Kasumi-1 (cell line): Measurements from ENCODE around the gene POMT2.
"Not testable (repeated sequence)": the region's sequence is repeated elsewhere in the genome, so short reads cannot be mapped to it uniquely, and the experiment has no call there.

Experiments used
- DNase-seq, 2 experiments: peaks; one replicate each; lab custom pipeline; 2025; lab: John Stamatoyannopoulos, UW

Gene POMT2

DNA sequence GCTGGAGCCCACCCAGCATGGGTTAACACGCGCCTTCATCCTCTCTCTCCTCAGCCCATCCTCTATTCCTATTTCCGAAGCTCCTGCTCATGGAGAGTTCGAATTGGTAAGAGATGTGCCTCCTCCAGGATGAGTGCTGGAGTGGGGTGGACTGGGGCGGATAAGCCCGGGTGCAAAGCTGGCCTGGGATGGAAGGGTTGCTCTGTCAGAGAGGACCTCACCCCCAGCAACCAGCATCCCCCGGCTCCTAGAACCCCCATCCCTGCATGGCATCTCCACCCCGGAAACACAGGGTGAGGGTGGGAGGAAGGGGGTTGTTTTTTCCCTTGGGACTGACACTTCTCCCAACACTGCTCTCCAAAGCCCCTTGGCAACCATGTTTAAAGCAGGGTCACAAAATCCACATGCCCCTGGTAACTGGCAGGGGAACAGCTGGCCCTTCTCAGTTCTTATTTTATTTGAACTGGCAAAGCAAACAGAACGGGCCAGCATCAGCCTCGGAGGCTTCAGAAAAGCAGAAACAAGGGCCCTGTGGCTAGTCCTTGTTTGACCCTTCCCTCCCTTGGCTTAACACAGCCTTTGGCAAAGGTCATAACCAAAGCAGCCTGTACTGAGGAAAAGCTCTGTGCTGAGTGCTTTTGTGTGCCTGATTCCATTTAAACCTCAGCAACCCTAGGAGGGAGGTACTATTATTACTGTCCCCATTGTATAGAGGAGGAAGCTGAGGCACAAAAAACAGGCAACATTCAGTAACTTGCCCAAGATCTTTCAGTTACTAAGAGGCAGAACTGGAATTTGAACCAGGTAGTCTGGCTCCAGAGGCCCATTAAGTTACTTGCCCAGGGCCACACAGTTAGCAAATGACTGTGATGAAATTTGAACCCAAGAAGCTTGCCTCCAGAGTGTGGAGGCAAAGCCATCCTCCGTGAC is 4.4 kb upstream of the POMT2 start:
- no peak for DNase-seq

DNA sequence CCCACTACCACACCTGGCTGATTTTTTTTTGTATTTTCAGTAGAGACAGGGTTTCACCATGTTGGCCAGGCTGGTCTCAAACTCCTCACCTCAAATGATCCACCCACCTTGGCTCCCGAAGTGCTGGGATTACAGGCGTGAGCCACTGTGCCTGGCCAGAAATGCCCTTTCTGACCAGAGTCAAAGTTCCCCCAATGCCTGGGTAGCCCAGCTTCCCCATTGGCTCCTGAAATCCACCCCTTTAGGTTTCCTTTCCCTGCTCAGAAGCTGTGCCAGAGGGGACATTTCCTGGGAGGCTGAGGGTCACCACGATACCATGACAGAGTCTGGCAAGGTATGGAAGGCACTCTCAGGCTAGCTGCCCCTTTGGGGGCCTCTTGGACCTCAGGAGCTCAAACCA is 3.6 kb upstream of the POMT2 start:
- no peak for DNase-seq

DNA sequence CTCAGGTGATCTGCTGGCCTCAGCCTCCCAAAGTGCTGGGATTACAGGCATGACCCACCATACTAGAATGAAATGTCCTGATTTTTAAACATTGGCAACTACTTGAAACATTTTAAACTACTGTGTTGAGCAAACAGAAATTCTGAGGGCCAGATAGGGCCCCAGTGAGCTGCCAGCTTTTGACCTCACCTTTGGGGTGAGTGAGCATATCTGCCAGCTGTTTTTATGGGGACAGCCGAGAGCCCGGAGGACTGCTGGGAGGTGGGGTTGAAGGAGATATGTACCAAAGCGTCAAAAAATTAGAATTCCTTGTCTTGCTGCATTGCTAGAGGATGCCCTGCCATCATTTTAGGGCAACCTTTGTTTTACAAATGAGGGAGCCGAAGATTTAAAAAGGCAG is 2.9 kb upstream of the POMT2 start:
- DNase-seq, result no peak

DNA sequence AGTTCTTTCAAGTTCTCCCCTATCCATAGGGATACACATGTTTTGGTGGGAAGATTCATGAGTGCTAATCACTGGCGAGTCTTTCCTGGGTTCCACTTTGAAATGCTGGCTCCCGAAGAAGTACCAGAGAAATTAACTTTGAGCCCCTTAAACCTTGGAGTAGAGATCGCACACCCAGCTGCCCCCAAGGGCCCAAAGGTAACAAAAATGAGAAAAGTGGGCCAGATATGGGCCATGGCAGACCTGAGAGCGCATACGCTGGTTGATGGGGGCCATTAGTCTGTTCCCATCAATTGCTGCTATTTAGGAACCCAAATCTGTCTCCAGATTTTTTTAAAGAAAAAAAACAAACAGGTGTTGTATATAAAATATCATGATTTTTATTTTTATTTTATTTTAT is 2.3 kb upstream of the POMT2 start:
- no peak for DNase-seq

DNA sequence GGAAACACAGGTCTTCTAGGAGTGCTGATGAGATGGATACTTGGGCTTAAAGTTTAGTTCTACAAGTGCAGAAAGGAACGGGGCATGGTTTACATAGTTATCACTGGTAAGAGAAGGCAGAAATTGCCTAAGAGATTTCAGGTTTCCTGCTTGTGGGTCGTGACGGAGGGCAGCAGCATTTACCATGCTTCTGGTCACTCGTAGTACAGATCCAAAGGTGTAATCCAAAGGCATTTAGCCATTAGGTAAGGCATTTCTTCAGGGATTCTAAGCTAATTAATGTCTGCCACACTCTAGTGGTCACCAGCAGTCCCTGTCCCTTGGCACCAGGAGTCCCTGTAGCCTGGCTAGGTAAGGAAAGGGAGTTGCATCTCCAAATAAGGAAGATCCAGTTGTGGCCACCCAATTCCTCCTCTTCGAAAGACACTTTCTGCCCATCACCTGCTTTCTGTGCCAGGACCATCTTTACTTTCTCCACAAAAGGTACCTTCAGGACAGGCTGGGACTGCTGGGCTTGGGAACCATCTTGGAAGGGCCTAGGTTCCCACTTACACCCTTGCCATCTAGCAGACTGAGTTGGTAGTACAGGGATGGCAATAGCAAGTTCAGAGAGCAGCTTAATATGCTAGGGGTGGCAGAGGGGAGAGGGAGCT is 1.7 kb upstream of the POMT2 start:
- DNase-seq, result peak in 1 of 2 experiments; percentile 16

DNA sequence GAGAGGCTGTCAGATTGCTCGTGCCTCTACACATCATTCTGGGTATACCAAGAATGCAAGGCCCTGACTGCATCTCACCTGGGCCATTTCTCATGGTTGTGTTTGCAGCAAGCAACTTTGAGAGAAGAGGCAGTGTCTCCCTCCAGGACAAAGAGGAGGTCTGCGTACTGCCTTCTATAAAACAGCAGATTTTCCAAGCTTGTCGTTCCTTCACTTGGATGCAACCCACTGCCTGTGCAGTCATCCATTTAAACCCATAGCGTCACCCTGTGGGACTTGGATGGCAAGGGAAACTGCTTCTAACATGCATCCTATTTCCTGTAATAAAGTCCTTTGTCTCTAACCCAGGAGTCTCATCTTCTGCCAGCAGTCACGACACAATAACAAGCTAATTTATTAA is 1.3 kb downstream of the POMT2 start:
- no peak for DNase-seq

DNA sequence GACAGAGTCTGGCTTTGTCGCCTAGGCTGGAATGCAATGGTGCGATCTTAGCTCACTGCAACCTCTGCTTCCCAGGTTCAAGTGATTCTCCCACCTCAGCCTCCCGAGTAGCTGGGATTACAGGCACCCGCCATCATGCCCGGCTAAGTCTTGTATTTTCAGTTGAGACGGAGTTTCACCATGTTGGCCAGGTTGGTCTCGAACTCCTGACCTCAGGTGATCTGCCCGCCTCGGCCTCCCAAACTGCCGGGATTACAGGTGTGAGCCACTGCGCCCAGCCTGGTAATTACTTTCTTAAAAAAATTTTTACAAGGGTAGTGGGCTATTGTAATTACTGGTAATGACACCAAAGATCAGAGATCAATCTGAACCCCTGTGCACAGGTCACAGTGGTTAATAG is 1.9 kb downstream of the POMT2 start:
- DNase-seq, result not testable (repeated sequence)

DNA sequence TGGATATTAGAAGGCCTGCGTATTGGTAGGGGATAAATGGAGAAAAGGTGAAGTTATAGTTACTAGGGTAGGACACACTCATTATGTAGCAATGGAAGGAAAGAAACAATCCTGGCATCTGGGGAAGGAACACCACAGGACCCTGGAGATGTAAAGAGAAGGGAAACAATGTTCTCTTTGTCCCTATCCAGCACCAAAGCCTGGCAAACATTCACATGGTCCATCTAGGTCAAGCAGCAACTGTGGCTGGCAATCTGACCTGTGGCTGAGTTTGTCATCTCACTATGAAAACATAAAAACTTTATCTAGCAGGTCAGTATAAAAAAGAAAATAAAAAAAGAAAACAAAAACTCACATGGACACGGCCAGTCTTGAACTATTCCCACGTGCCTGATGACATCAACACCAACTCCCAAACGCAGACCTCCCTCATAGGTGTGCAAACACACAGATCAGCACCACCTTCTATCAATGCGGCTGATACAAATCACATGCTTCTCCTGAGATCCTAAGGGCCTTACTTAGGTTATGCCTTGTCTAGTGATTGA is 2.6 kb downstream of the POMT2 start:
- no peak for DNase-seq

DNA sequence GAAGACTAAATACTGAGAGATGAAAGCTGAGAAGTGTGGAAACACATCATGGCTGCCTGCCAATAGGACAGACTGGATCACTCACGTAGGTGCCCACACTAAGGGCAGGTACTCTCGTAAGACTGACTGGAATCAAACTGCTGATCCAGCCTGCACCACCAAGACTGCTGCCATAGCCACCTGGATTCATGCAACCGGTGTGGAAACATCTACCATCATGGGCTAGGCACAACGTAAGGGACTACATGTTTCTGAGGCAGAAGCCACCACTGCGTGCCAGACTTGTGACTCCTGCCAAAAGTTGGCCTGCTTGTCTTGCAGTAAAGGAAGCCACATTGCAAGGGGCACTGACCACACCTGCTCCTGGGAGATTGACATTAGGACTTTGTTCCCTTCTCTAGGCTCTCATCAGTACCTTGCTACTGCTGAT is 3.8 kb downstream of the POMT2 start:
- DNase-seq, result no peak

DNA sequence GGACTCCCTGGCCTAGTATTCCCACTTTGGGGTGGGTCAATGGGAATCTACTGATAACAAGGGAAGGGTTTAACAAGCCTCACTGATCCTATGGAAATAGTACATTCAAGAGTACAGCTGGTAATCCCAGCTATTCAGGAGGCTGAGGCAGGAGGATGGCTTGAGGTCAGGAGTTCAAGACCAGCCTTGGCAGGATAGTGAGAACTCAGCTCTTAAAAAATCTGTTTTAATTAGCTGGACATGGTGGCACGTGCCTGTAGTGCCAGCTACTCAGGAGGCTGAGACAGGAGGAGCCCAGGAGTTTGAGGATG is 4.5 kb downstream of the POMT2 start:
- DNase-seq, result no peak

DNA sequence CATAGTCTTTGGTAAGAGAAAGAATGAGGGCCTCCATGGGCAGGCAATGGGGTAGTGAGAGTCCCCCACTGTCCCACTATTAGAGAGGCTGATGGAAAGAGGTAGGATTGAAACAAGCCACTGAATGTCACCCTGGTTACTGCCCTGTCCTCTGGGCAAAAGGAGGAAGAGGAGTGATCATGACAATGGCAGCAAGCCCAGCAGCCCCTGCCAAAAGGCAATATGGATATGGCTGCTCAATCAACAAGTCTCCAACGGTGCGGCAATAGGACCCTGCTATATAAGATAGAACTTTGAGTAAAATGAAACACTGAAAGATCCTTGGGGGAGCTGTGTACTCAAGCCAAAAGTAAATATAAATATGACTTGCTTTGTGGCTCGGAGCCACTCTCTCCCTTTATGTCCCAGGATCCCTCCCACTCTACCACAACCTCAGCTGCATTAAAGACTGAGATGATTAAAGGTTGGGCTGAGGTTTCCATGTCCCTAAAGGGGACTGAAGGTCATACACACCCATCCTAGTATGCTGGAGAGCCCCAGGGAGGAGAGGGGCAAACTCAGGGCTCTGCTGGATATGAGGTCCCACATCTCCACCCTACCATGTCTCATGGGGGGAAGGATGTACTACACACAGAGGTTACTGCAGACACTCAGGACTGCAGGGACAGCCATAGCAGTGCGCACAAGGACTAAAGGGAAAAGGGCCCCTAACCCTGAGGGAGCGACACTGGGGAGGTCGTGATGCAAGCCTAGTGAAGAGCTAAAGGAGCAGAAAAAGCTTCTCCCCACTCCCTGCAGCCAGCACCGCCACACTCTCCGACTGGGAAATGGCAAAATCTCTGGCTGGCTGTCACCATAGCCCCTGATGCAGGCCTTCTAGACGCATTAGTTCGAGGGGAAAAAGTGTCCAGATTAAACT is 5.9 kb downstream of the POMT2 start:
- DNase-seq, result no peak

DNA sequence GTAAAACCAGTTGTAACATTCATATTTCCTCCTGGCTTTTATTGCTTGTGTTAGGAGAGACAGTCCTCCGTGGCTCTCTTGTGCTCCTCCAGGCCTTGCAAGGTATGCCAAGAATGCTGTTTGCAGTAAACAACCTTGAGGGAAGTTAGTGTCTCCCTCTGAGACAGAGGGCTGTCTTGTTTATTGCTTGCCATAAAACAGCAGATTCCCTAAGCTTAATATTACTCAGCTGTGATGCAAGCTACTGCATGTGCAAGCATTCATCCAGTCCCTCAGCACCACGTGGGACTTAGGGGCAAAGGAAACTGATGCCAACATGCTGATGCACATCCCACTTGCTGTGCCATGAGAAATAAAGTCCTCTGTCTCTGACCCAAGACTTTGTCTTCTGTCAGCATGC is 6.6 kb downstream of the POMT2 start:
- no peak for DNase-seq

DNA sequence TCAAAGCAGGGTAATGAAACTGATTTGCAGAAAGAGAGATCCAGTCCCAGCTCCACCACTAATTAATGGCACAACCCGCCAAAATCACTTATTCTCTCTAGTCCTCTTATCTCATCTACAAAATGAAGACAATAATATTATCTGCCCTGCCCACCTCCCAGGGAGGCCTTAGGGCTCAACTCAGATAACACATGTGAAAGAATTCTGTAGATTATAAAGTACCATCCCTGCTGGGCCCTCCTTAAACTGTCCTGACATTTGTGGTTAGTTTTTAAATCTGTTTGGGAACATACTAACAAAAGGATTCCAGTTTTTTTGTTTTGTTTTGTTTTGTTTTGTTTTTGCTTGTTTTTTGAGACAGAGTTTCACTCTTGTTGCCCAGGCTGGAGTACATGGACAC is 7.3 kb downstream of the POMT2 start:
- no peak for DNase-seq

DNA sequence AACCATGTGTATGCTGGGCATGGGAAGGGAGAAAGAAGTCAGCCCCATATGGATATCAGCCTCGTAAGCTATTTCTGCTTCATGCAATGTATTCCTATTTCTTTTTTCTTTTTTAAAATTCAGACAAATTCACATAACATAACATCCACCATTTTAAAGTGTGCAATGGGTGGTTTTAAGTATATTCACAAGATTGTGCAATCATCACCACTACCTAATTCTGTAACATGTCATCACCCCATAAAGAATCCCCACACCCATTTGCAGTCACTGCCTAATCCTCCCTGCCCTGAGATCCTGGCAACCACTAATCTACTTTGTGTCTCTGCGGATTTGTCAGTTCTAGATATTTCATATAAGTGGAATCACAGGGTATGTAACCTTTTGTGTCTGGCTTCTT is 9.5 kb downstream of the POMT2 start:
- no peak for DNase-seq

DNA sequence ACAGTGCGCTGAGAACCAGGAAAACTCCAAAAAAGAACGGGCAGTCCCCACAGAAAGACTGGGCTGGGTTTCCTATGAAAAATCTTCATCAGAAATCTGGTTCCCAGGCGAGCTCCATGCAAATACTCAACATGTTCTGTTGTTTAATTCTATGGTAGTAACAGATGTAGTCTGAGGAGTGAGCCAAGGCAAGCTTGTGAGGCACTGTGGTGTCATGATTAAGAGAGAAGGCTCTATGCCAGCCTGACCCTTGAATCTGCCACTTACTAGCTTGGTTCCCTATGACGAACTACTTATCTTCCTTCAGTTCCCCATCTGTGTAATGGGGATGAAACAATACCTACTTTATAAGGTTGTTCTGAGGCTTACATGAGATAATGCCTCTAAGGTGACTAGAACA is 10.7 kb downstream of the POMT2 start:
- DNase-seq, result no peak

DNA sequence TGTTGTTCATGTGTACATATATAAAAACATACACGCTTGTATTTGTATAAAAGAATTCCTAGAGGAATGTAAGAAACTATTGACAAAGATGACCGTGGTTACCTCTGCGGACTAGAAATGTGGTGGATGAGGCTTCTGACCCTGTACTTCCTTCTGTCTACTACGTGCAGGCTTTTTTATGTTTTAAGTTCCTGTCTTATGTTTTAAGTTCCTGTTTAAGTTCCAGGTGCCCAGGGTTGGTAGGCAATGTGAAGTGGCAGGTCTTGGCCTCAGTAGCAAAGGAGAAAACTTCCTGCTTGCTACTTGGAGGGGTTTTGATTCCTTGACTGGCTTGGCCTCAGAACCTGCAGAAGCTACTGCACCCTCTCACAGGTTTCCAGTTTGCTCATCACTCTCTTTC is 11.6 kb downstream of the POMT2 start:
- DNase-seq, result peak; percentile 44 to 52

DNA sequence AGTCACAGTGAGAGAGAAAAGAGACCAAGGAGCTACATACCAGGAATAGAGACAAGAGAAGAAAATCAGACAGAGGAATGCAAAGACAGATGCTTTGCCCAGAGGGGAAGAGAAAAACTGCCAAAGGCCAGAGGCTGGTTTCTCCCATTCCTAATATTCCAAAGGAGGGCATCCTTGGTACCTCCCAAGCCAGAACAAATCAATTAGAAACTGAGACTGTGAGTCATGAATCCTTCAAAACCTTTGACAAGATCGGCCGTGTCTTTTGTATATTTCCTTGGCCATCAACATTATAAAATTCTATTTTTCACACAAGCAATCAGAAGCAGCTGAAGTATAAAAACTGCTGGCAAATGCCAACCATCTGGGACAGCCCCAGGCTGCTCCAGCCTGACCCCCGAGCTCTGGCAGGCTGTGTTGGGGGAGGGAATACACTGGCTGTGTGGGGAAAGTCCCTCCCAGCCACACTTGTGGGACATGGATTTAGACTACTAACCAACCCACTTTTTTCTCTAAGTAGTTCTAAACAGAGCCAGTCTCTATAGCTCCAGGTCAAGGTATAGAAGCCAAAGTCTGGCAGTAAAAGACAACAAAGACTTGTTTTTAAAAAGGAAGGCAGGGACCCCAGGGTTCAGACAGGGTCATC is 13.7 kb downstream of the POMT2 start:
- no peak for DNase-seq

DNA sequence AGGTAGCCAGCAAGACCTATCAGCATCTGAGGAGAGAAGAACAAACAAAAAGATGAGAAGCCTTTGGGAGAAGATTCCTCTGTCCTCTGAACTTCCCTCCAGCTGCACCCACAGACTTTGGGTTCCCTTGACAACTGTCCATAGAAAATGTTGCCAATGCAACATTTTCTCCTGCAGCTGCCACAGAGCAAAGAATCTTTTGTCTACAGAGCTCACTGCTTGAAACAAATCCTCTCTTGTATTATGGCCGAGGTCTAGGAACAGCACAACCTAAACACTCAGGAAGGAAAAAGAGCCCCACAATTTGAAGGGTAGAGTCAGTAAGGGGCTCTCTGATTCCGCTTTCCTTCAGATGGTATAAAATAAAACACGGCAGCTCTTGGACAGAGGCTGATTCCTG is 14.3 kb downstream of the POMT2 start:
- no peak for DNase-seq

DNA sequence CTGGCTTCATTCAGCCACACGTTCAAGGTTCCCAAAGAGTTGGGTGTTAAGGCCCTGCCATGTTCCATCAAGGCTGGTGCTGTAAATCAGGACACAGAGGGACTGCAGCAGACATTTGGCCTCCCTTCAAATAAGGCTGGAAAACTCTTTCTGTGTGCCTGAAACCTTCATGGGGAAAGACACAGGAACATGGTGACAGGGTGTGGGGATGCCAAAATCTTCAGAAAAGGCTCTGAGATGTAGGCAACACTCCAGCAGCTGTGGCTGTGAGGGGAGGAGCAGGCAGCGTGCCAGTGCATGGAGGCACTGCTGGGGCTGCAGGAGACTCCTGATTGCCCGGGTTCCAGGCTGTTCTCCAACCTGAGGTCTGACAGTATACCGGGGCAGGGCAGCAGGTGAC is 15.0 kb downstream of the POMT2 start:
- DNase-seq, result no peak

DNA sequence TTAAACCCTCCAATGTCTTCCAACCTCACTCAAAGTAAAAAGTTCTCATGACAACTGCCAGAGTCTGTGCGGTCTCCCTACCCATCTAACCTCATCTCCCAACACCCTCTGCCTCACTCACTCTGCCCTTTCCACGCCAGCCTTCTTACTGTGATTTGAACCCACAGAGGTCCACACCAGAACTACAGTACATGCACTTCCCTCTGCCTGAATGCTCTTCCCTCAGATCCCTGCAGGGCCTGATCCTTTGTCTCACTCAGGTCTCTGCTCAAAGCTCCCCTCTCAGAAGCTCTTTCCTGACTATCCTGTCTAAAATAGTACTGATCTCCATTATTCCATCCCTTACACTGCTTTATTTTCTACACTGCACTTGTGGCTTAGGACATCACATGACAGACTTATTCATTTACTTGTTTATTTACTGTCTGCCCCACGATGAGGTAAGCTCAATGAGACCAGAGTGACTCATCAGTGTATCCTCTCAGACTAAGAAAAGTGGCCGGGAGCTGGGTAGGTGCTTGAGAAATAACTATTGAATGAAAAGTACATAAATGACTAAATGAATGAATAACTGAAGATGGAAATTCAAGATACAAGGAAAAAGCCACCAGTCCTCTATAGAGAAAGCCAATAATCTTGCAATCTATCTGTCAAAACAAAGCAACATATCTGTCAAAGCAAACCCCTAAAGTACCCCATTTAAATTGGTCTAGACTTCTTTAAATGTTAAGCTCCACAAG is 17.1 kb downstream of the POMT2 start:
- no peak for DNase-seq

DNA sequence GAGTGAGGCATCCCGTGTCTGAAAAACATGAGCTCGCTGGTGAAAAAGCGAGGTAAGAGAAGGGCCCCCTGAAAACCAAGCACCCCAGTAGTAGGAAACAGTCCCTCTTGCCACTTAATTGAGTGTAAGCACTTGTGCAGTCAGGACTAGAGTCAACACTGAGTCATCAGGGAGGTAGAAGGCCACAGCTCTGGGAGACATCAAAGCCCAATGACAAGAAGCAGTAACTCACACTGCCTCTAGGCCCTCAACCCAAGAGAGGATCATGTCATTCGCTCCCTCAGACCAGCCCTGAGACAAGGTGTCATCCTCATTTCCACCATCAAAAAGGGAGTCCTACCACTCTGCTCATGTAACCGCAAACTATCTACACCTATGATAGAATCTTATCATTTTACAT is 17.8 kb downstream of the POMT2 start:
- DNase-seq, result no peak
